HG03196 (cell line): ENCODE measurements around the gene VPS37B.

Experiments
- ATAC-seq: cut with Tn5 transposase; IDR thresholded peaks from one replicate; pipeline ENCODE4 v1.9.1; 2021; ENCODE audit not compliant: unreplicated experiment

The VPS37B gene

DNA sequence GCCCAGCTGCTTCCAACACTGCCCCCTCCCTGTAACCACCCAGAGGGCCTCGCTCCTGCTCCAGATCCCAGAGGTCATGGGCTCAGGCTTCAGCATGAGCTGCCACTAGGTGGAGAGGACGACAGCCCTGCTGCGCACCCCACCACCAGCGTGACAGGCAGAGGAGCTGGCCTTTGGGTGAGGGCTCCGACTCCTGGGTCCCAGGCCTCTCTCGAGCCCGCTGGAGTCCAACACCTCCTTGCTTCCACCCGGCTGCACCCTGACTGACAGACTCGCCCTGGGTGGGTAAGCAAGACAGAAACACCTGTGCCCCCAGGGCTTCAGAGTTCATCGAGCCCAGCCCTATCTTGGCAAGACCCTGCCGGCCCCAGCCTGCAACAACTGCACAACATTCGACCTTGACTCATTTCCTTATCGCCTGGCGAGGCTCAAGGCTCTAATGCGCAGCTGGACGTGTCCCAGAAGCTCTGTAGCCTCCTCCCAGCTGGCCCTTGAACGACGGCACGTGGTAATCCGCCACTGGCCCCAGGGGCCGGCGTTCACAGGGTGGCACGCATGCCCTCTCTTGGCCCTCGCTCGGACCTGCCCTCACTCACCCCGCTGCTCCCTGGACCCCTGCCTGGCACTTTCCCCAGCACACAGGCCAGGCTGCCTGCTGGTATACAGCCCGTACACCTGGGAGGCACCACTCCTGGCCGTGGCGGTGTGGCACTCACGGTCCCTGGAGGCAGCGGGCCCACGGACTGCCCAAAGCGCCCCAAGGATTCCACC is 28.0 kb downstream of the VPS37B start:
- ATAC-seq, result no peak

DNA sequence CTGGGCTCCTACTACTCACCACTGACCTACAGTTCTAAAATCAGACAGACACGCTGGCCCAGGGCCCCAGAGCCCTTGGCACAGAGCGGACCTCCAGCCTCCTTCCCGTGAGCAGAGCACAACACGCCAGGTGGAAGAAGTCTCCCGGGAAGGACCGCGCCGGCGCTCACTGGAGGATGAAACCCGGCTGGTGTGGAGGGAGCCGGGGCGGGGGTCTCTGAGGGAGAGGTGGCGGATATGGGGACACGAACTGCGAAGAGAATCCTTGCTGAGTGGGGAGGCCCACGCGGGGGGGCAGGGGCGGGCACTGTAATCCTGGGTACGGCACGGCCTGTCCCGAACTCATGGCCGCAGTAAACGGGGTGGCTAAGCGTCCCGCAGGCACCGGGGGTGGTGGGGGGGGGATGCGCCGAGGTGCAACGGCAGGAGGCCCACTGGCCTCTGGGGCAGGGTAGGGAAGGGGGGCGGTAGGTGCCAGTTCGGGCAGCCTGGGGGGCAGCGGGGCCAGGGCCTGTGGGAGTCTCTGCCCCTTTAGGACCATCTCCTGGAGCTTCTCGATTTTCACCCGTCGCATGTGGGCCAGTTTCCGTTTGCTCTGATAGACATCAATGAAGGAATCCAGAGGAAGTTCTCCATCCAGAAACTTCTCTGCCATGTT is 28.8 kb downstream of the VPS37B start:
- ATAC-seq, result no peak

DNA sequence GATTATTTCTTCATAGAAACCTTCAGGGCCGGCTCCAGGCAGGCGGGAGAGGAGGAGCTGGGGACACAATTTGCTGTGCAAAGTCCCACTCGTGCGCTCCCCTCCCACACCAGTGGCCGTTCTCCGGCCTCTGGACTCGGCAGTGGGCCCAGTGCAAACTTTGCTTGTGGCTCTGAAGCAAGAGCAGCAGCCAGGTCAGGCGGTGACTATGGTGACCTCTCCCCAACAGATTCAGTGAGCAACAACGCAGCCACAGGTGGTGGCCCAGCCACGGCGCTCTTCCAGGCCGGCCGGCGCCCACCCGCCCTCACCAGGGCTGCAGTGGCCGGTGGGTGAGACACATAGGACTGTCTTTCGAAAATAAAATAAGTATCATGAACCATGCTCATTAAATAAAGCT is 29.5 kb downstream of the VPS37B start:
- no peak for ATAC-seq

DNA sequence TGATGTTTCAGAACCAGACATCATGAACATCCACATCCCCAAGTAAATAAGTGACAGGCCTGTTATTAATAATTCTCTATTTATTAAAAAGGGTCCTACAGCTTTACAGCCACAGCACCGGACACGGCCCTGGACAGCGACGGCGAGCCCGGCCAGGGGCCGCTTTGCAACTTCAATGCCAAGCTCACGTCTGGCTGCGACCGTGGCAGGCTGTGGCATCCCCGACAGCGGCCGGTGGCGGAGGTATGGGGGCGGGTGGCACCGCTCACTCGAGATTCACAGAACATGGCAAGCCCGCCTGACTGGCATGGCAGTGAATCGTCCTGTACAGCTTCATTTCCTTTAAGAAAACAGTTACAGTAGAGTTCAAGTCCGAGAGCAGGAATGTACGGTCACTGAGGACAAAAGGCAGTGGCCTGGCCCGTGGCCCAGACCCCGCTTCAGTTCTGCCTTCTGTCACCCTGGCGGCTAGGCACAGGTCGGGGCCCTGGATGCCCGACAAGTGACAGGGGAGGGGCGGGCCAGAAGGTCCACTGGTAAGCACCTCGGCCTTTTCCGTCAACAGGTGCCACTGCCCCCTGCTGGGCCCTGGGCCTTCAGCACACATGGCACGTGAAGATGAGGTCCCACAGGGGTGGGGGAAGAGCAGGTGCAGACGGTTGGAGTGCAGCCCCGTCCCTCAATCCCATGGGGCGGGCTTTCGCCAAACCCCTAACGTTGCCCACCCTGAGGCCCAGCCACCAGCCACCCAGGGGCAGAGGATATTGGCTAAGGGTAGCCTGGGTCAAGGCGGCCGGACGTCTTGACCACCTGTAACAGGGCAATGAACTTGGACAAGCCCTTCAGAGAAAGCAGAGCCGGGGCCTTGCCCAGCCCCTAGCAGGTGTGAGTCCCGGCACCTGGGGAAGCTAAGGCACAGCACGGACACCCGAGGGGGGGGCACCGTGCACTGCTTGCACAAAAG is 30.4 kb downstream of the VPS37B start:
- ATAC-seq, result no peak

DNA sequence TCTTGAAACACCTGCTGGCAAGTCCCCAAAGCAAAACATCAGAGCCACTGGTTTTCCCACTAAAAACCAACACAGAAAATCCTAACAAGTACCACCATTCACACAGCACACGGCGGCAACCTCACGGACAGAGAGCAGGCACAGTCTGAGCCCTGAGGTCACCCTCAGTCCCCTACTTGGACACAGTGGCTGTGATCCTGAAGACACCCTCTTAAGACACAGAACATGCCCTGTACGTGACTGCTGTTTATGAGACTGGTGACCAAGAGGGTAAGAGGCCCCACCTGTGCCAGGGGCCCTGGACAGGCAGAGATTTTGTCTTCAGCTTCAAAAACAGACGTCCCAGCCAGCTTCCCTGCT is 31.1 kb downstream of the VPS37B start:
- no peak for ATAC-seq

DNA sequence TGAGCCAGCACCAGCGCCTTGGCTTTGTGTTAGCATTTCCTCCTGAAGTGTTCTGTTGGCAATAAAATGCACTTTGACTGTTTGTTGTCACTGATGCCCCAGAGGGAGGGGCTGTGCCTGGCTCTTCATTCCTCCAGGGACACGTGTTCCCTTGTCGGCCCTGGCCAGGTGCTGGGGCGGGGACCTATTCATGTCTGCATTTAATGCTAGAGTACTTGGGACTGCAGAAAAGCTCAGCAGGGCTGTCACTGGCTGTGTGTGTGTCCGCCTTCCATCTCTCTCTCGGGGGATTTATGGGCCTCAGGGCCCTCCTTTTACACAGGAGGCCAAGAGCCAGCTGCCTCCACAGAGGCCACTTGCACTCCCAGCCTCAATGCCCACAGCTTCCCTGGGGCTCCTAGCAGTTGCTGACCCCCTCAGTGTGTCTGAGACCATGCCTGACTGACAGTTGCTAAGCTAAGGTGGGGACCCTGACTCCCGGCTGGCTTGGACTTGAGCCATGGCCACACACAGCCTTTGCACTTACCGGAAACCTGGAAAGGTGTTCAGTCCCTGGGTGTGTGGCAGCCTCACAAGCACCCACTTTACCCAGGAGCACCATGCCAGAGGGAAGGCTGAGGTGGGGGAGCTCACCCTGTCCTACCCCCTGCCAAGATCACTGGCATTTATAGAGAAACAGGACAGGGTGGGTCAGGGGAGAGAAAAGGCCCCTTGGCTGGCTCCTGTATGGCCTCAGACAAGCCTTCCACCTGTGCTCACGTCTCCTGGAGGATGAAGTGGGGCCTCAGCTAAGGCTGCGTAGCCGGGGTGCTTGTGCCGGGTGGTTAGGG is 32.8 kb downstream of the VPS37B start:
- ATAC-seq, result no peak

DNA sequence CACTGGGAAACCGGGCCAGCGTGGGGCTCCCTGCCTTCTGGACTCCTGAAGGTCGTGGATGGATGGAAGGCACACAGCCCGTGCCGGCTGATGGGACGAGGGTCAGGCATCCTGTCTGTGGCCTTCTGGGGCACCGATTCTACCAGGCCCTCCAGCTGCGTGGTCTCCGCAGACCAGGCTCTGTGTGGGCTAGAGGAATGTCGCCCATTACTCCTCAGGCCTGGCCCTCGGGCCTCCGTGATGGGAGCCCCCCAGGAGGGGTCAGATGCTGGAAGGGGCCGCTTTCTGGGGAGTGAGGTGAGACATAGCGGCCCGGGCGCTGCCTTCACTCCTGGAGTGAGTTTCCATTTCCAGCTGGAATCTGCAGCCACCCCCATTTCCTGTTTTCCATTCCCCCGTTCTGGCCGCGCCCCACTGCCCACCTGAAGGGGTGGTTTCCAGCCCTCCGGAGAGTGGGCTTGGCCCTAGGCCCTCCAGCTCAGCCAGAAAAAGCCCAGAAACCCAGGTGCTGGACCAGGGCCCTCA is 33.8 kb downstream of the VPS37B start:
- no peak for ATAC-seq

DNA sequence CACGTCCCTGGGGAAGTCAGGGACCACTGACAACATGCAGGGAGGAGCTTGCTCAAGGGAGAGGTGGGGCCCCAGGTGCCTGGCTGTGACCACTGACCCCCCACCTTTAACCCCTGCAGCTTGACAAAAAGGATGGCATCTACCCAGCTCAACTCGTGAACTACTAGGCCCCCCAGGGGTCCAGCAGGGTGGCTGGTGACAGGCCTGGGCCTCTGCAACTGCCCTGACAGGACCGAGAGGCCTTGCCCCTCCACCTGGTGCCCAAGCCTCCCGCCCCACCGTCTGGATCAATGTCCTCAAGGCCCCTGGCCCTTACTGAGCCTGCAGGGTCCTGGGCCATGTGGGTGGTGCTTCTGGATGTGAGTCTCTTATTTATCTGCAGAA is 34.3 kb downstream of the VPS37B start:
- no peak for ATAC-seq

DNA sequence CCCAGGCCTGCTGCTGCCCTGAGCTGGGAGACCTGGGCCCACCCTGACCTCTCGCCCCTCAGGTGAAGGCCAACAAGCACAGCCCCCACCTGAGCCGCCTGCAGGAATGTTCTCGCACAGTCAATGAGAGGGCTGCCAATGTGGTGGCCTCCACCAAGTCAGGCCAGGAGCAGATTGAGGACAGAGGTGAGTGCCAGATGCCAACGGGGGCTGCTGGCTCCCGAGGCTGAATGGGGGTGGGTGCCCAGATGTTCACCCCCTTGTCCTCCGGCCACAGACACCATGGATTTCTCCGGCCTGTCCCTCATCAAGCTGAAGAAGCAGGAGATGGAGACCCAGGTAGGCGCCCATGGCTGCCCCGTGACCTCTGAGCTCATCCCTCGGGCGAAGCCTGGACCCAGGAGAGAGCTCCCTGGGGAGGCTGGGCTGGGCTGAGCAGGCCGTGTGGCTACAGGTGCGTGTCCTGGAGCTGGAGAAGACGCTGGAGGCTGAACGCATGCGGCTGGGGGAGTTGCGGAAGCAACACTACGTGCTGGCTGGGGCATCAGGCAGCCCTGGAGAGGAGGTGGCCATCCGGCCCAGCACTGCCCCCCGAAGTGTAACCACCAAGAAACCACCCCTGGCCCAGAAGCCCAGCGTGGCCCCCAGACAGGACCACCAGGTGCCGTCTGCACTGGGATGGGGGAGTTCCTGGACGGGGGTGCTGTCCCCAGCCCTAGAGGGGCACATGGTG is 34.9 kb downstream of the VPS37B start:
- no peak for ATAC-seq

DNA sequence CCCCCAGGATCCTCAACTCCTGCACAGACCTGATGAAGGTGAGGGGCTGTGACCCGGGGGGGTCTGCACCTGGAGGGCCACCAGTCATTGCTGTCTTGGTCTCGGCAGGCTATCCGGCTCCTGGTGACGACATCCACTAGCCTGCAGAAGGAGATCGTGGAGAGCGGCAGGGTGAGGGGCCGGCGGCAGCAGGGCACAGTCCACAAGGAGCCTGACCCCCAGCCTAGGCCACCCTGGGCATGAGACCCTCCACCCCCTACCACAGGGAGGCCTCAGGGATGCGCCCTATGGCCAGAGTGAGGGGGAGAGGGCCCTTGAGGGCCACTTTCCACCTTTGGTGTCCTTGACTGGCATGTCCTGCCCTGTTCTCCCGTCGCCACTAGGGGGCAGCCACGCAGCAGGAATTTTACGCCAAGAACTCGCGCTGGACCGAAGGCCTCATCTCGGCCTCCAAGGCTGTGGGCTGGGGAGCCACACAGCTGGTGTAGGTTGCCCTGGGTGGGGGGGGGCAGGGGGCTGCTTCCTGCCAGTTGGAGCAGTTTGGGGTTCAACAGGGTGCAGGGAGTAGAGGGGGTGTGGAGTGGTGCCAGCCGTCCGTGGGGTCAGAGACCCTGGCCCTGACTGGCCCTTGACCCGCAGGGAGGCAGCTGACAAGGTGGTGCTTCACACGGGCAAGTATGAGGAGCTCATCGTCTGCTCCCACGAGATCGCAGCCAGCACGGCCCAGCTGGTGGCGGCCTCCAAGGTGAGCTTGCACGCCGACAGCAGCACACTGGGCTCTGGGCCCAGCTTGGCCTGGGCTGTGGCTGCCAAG is 35.7 kb downstream of the VPS37B start:
- no peak for ATAC-seq

DNA sequence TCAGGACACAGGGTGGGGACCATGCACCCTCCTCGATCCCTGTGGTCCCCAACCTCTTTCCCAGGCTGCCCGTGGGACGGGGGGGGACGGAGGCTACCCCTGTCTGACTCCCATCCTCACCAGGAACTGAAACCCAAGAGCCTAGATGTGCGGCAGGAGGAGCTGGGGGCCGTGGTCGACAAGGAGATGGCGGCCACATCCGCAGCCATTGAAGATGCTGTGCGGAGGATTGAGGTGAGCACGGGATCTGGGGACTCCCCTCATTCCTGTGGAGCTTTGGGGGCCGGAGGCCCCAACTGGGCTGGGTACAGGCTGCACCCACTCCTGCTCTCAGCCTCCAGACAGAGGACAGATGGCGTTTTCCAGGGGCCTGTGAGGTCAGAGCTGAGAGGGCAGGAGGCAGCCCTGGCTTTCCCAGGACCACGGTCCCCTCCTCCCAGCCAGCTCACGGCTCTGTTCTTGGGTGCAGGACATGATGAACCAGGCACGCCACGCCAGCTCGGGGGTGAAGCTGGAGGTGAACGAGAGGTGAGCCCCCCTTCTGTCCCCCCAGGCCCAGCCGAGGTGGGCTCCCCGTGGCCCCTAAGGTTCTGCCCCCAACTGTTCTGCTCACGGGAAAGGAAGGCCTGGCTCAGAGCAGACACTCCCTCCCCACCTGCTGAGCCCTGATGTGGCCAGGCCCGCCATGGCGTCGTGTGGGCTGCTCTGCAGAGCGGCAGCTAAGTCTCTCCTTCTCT is 36.5 kb downstream of the VPS37B start:
- no peak for ATAC-seq

DNA sequence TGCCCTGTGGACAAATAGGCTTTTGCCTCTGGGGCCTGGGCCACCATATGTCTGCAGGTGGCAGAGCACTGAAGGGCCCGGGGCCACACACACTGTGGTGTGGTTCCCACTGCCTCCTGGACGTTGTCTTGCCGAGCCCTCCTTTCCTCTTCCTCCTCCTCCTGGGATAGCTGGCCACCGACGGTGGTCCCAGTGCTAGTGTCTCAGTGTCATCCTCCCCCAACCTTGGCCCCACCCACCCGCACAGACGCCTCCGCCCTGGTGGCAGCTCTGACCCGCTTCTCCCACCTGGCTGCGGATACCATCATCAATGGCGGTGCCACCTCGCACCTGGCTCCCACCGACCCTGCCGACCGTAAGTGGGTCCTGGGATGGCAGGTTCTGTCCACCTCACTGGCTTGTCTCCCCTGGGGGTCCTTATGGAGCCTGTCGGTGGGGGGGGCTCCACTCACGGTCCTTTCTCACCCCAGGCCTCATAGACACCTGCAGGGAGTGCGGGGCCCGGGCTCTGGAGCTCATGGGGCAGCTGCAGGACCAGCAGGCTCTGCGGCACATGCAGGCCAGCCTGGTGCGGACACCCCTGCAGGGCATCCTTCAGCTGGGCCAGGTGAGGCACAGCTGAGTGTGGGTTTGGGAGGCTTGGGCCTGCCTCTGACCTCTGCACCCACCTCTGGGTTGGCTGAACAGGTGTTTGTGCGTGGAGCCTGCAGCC is 37.2 kb downstream of the VPS37B start:
- ATAC-seq, result no peak

DNA sequence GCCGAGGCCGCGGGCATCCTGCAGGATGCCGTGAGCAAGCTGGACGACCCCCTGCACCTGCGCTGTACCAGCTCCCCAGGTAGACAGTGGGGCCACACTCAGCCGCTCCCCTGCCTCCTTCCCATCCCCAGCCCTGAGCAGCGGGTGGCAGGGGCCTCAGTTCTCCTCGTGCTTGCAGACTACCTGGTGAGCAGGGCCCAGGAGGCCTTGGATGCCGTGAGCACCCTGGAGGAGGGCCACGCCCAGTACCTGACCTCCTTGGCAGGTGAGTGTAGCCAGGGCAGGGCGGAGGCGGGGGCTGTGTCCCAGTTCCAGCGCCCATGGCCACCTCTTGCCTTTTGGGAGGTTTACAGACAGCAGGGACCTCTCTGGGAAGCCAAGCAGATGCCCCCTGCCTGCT is 37.8 kb downstream of the VPS37B start:
- no peak for ATAC-seq

DNA sequence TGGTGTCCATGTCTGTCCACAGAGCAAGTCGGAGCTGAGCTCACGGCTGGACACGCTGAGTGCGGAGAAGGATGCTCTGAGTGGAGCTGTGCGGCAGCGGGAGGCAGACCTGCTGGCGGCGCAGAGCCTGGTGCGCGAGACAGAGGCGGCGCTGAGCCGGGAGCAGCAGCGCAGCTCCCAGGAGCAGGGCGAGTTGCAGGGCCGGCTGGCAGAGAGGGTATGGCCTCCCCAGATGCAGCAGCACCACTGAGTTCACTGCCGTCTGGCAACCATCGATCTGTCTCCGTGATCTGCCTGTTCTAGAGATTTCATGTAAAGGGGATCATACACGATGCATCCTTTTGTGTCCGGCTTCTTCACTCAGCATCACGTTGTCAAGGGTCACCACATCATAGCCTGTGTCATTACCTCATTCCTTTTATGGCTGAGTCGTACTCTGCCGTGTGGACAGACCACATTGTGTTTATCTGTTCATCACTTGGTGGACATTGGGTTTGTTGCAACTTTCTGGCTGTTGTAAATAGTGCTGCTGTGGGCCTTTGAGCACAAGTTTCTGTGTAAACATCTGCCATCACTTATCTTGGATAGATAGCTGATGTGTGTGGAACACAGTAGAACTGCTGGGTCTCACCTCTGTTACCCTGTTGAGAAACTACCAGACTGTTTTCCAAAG is 38.8 kb downstream of the VPS37B start:
- ATAC-seq, result no peak

DNA sequence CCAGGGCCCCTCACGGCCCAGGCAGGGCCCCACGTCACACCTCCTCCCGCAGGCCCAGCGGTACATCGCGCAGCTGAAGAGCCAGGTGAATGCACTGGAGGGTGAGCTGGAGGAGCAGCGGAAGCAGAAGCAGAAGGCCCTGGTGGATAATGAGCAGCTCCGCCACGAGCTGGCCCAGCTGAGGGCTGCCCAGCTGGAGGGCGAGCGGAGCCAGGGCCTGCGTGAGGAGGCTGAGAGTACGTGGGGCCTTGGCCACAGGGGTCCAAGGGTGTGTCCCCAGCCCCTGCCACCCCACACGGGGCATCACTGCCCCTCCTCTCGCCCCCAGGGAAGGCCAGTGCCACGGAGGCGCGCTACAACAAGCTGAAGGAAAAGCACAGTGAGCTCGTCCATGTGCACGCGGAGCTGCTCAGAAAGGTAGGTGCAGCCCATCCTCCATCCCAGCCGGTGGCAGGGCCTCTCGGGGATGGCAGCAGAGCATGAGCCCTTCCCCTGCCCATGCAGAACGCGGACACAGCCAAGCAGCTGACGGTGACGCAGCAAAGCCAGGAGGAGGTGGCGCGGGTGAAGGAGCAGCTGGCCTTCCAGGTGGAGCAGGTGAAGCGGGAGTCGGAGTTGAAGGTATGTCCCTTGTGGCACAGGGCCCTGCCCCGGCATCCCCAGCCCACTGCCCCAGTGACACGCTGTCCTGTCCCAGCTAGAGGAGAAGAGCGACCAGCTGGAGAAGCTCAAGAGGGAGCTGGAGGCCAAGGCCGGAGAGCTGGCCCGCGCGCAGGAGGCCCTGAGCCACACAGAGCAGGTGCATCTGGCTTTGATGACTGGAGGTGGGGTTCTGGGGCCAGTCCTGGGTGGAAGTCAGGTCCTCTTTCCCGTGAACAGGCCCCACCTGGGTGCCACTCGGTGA is 39.7 kb downstream of the VPS37B start:
- no peak for ATAC-seq
